ENCODE data around the gene DNAH2.

- TF ChIP-seq CTCF (IDR thresholded peaks at IDR 0.05) (no peak), USF1 (IDR thresholded peaks at IDR 0.05; ENCODE audit: borderline replicate concordance, low read depth) (no peak), ELF1 (IDR thresholded peaks at IDR 0.05) (no peak), NRF1 (IDR thresholded peaks at IDR 0.05; ENCODE audit: low read depth, low read length) (no peak), RFX5 (IDR thresholded peaks at IDR 0.05; ENCODE audit: low read length) (no peak), YY1 (IDR thresholded peaks at IDR 0.05; ENCODE audit: low read depth) (no peak)
Observed at GRCh38 chr17:7763919-7764318, 46.4 kb downstream of the DNAH2 start.

All from SK-N-SH (cell line).